ENCODE results near the gene MAPK9. TPM values are rescaled to one million over a fixed set of nuclear protein-coding genes. Genes with fewer than 3 reads are reported as not detected.

MAPK9 gene
- total RNA-seq, 1 experiment from 2014 or later, result 38.6 TPM

GRCh38 chr5:180191716-180192115, 100.2 kb downstream of the MAPK9 start:
- H3K18ac ChIP-seq (ENCODE audit: insufficient read length, low read depth, low read length), result no peak overlapping the region
- no peak overlapping the region for H2BK12ac ChIP-seq (ENCODE audit: insufficient read length, low read depth, low read length)
- H3K4me1 ChIP-seq (ENCODE audit: insufficient read depth, low read length), result no peaks in the 10 kb centered on the region
- no peak overlapping the region for H2BK120ac ChIP-seq (ENCODE audit: low read depth, low read length, poor library complexity, severe bottlenecking)
- no peaks in the 10 kb centered on the region for H3K9me3 ChIP-seq (ENCODE audit: control insufficient read depth, low read depth, low read length)
- Mint-ChIP-seq H3K27ac (no peak overlapping the region), H3K4me3 (no peak overlapping the region), H3K36me3 (ENCODE audit: insufficient read depth in 1 of 3, low read depth in 3 of 3) (peaks cover 0 to 4% (median 2%) of the 10 kb centered on the region in 3 experiments; a peak in 2 of 7 replicates), H3K9me3 (peaks cover 22% of the 10 kb centered on the region in 2 experiments), H3K4me1 (no peaks in the 10 kb centered on the region), H3K27me3 (ENCODE audit: low read depth) (no peaks in the 10 kb centered on the region; the same call in 1 of the 2 replicates)
- no peaks in the 10 kb centered on the region for H3K23me2 ChIP-seq (ENCODE audit: insufficient read length, low read depth, low read length, poor library complexity, severe bottlenecking)
- no peak overlapping the region for H4K8ac ChIP-seq (replicated peaks; ENCODE audit: insufficient read length, low read depth, low read length)
- DNase-seq, result no peak
- no peak overlapping the region for H3K14ac ChIP-seq (ENCODE audit: insufficient read depth, low read length)
- no peak overlapping the region for H2BK5ac ChIP-seq (ENCODE audit: insufficient read length, low read length)
- H3K4me2 ChIP-seq (ENCODE audit: insufficient read depth, insufficient read length, low read length), result no peak overlapping the region
- H3K4ac ChIP-seq (ENCODE audit: low read depth, low read length), result no peak overlapping the region
- no peak overlapping the region for H3K27ac ChIP-seq (ENCODE audit: insufficient read length, low read depth, low read length)
- WGBS (ENCODE audit: extremely low coverage, insufficient read length, low lambda C conversion rate), result no CpG with 5 or more reads among the region's 6 CpGs
- no peak overlapping the region for H4K91ac ChIP-seq (ENCODE audit: insufficient read length, low read depth, low read length)
- H3K79me2 ChIP-seq (ENCODE audit: insufficient read depth, low read length), result no peaks in the 10 kb centered on the region
- no peak overlapping the region for H2BK20ac ChIP-seq (ENCODE audit: low read depth, low read length, poor library complexity, severe bottlenecking)
- no peaks in the 10 kb centered on the region for H3K79me1 ChIP-seq (ENCODE audit: insufficient read depth, low read depth, low read length, poor library complexity, severe bottlenecking)
- no peaks in the 10 kb centered on the region for H3K27me3 ChIP-seq (ENCODE audit: insufficient read depth, low read length)
- no peak overlapping the region for H3K56ac ChIP-seq (ENCODE audit: insufficient read length, low read depth, low read length)
- no peak overlapping the region for H3T11ph ChIP-seq (ENCODE audit: low read length)
- no peak overlapping the region for H2AFZ ChIP-seq (ENCODE audit: low read length)
- no peak overlapping the region for H3K9ac ChIP-seq (ENCODE audit: extremely low read depth, insufficient read length, low read length)
- H4K20me1 ChIP-seq (ENCODE audit: control insufficient read depth, insufficient read depth, insufficient read length), result no peaks in the 10 kb centered on the region
- TF ChIP-seq CTCF (conservative IDR thresholded peaks at IDR 0.05), result no peak
- H4K5ac ChIP-seq (ENCODE audit: insufficient read length, low read depth, low read length), result no peak overlapping the region
- H2BK15ac ChIP-seq (ENCODE audit: low read depth, low read length), result no peak overlapping the region
- H2AK5ac ChIP-seq (ENCODE audit: insufficient read length, low read length), result no peak overlapping the region
- H3K23ac ChIP-seq (ENCODE audit: insufficient read length, low read depth, low read length), result no peak overlapping the region

Data from H9 (cell line).